ENCODE measurements around the gene SSBP3. TPM values are rescaled to one million over a fixed set of nuclear protein-coding genes. Genes with fewer than 3 reads are reported as not detected.

SSBP3 gene
- total RNA-seq, 1 donor from 2014 or later, result 70.7 TPM

GRCh38 chr1:54193453-54193852, 212.7 kb downstream of the SSBP3 start:
- H3K36me3 ChIP-seq, result peaks cover 0 to 11% of the 10 kb centered on the region in 2 donors
- no peak overlapping the region for H3K27ac ChIP-seq
- intact Hi-C loops (cut with DNase I), result no loop called here
- TF ChIP-seq CTCF (IDR thresholded peaks at IDR 0.05) (no peak), POLR2AphosphoS5 (IDR thresholded peaks at IDR 0.05; ENCODE audit: insufficient read depth in 1 of 2, low read depth in 1 of 2) (no peak)
- H3K9me3 ChIP-seq, result no peaks in the 10 kb centered on the region
- no peak for DNase-seq (ENCODE audit: extremely low spot score in 2 of 2)
- H3K27me3 ChIP-seq, result no peaks in the 10 kb centered on the region
- H3K4me1 ChIP-seq, result no peaks in the 10 kb centered on the region
- no peak overlapping the region for H3K4me3 ChIP-seq

GRCh38 chr1:54191525-54191924, 214.7 kb downstream of the SSBP3 start:
- no peak for TF ChIP-seq POLR2A (IDR thresholded peaks at IDR 0.05)
- TF ChIP-seq CTCF (IDR thresholded peaks at IDR 0.05), result no peak
- no peak for TF ChIP-seq POLR2AphosphoS5 (IDR thresholded peaks at IDR 0.05; ENCODE audit: insufficient read depth in 1 of 2, low read depth in 1 of 2)
- intact Hi-C loops (cut with DNase I), result no loop called here
- Histone ChIP-seq H3K4me1 (no peaks in the 10 kb centered on the region), H3K27ac (no peak overlapping the region), H3K9me3 (no peaks in the 10 kb centered on the region), H3K4me3 (no peak overlapping the region), H3K36me3 (peaks cover 0 to 11% of the 10 kb centered on the region in 2 donors), H3K27me3 (no peaks in the 10 kb centered on the region)
- DNase-seq (ENCODE audit: extremely low spot score in 2 of 2), result no peak

GRCh38 chr1:54190526-54190925, 215.7 kb downstream of the SSBP3 start:
- Histone ChIP-seq H3K27ac (no peak overlapping the region), H3K27me3 (no peaks in the 10 kb centered on the region), H3K36me3 (peaks cover 0 to 7% of the 10 kb centered on the region in 2 donors), H3K4me1 (no peaks in the 10 kb centered on the region), H3K9me3 (no peaks in the 10 kb centered on the region), H3K4me3 (no peak overlapping the region)
- intact Hi-C loops (cut with DNase I), result no loop called here
- DNase-seq (ENCODE audit: extremely low spot score in 2 of 2), result no peak
- TF ChIP-seq POLR2A (IDR thresholded peaks at IDR 0.05), result no peak
- TF ChIP-seq POLR2AphosphoS5 (IDR thresholded peaks at IDR 0.05; ENCODE audit: insufficient read depth in 1 of 2, low read depth in 1 of 2), result no peak
- TF ChIP-seq CTCF (IDR thresholded peaks at IDR 0.05), result no peak

GRCh38 chr1:54188291-54188690, 217.9 kb downstream of the SSBP3 start:
- Histone ChIP-seq H3K27me3 (no peaks in the 10 kb centered on the region), H3K27ac (no peak overlapping the region), H3K36me3 (no peaks in the 10 kb centered on the region), H3K4me3 (no peak overlapping the region), H3K4me1 (no peaks in the 10 kb centered on the region), H3K9me3 (no peaks in the 10 kb centered on the region)
- TF ChIP-seq CTCF (IDR thresholded peaks at IDR 0.05) (no peak), POLR2A (IDR thresholded peaks at IDR 0.05) (no peak), POLR2AphosphoS5 (IDR thresholded peaks at IDR 0.05; ENCODE audit: insufficient read depth in 1 of 2, low read depth in 1 of 2) (no peak)
- intact Hi-C loops (cut with DNase I), result no loop called here
- no peak for DNase-seq (ENCODE audit: extremely low spot score in 2 of 2)

- no peaks in the 10 kb centered on the region for H3K9me3 ChIP-seq
- no peaks in the 10 kb centered on the region for H3K4me1 ChIP-seq
- TF ChIP-seq POLR2A (IDR thresholded peaks at IDR 0.05) (no peak), CTCF (IDR thresholded peaks at IDR 0.05) (no peak)
- H3K27me3 ChIP-seq, result no peaks in the 10 kb centered on the region
- no peak overlapping the region for H3K27ac ChIP-seq
- intact Hi-C loops (cut with DNase I), result no loop called here
- H3K36me3 ChIP-seq, result no peaks in the 10 kb centered on the region
- DNase-seq (ENCODE audit: extremely low spot score in 2 of 2), result no peak
- H3K4me3 ChIP-seq, result no peak overlapping the region
Measured at GRCh38 chr1:54186056-54186455, 220.1 kb downstream of the SSBP3 start.
